K562 (cell line): ENCODE measurements around the gene RTL10. TPM values are rescaled to one million over a fixed set of nuclear protein-coding genes. Genes with fewer than 3 reads are reported as not detected.

ENCODE experiments used
- ETV1 ChIP-seq: fragments of 450-650 bp; conservative IDR thresholded peaks from 2 replicates; pipeline ENCODE4 v1.6.1; 2016; ENCODE audit warnings: missing genetic modification characterization, control low read depth, low read depth, missing compliant biosample characterization
- POLR2B ChIP-seq: fragments of 450-650 bp; IDR thresholded peaks from 2 replicates; pipeline ENCODE4 v1.6.1; 2018; ENCODE audit warnings: low read depth; ENCODE audit not compliant: partially characterized antibody
- RBM39 ChIP-seq: fragments of 200-400 bp; formaldehyde crosslinking; optimal IDR thresholded peaks from 2 replicates; pipeline ENCODE3; 2018; ENCODE audit warnings: low read depth, low read length
- polyA plus RNA-seq, 8 experiments: library from polyadenylated mRNA; depleted of rRNA in 4 of 8; stranded (reverse) in 5 of 8; unstranded in 3 of 8; fragments of >200 nt; fragmentation: Nextera tagmentation in 2 of 8; fragmentation: Illumina TruSeq in 1 of 8; extraction: Ambion mirVana in 2 of 8; extraction: Trizol in 1 of 8; gene quantifications; 2 replicates each; pipeline versions ENCODE4 v1.2.1 to v1.2.3, GENCODE V29; 2011 to 2014; ENCODE audit warnings: inconsistent platforms in 1 of 8, missing spikeins in 1 of 8
- total RNA-seq, 7 experiments: library from RNA; depleted of rRNA in 6 of 7; stranded (reverse); fragments of >200 nt in 6 of 7; fragmentation: Illumina TruSeq in 2 of 7; extraction: Trizol in 2 of 7; gene quantifications; 2 replicates each; pipeline versions ENCODE4 v1.2.1 to v1.2.3, GENCODE V29; 2011 to 2021; ENCODE audit warnings: low replicate concordance in 1 of 7
- TF ChIP-seq, protein P1 (sequence below), 2 experiments: fragments of 450-650 bp; formaldehyde crosslinking in 1 of 2; IDR thresholded peaks; 2 replicates each; pipeline versions ENCODE4 v1.4.0 to v1.6.1; 2014 to 2020; ENCODE audit warnings: mild to moderate bottlenecking in 2 of 2, borderline replicate concordance in 1 of 2, low read depth in 1 of 2
- TF ChIP-seq, protein P2 (sequence below): IDR thresholded peaks from 2 replicates; pipeline ENCODE4 v1.6.1; 2016; ENCODE audit warnings: missing genetic modification characterization, missing compliant biosample characterization
- TF ChIP-seq, protein P3 (sequence below), 2 experiments: fragments of 250-450 bp in 1 of 2; fragments of 450-650 bp in 1 of 2; sonication (Bioruptor Pico) in 1 of 2; IDR thresholded peaks; 2 replicates each; pipeline versions ENCODE4 v1.6.1 to v1.8.0; 2016 to 2021; ENCODE audit warnings: mild to moderate bottlenecking in 2 of 2, moderate library complexity in 2 of 2, missing compliant biosample characterization in 1 of 2, missing genetic modification characterization in 1 of 2

The RTL10 gene
- total and polyA plus RNA-seq, 9 of the 15 experiments (the other 6 are each of a cell fraction or from before 2014, with no cell fraction given), result 19.8 to 75.5 (median 32.5) TPM

DNA sequence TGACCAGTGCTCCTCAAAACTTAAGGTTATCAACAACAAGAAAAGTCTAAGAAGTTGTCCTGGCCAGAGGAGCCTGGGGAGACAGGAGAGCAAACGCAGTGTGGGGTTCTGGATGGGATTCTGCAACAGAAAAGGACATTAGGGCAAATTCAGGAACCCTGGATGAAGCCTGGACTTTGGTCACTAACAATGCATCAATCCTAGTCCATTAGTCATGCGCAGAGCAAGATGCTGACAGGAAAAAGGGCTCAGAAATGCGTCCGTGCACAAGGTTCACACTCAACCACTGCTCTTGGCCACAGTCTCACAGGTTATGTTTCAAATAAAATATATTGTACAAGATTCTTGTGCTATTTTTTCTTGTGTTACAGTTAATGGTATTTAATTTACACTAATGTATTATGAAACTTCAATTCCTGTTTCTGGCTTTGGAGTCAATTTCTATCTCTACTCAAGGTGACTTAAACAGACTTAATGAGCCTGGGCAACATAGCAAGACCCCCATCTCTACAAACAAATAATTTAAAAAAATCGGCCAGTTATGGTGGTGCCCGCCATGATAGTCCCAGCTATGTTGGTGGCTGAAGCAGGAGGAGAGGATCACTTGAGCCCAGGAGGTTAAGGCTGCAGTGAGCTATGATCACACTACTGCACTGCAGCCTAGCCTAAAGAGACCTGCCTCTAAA, 13.6 kb downstream of the RTL10 start (continued):
- TF ChIP-seq, protein P1, sequence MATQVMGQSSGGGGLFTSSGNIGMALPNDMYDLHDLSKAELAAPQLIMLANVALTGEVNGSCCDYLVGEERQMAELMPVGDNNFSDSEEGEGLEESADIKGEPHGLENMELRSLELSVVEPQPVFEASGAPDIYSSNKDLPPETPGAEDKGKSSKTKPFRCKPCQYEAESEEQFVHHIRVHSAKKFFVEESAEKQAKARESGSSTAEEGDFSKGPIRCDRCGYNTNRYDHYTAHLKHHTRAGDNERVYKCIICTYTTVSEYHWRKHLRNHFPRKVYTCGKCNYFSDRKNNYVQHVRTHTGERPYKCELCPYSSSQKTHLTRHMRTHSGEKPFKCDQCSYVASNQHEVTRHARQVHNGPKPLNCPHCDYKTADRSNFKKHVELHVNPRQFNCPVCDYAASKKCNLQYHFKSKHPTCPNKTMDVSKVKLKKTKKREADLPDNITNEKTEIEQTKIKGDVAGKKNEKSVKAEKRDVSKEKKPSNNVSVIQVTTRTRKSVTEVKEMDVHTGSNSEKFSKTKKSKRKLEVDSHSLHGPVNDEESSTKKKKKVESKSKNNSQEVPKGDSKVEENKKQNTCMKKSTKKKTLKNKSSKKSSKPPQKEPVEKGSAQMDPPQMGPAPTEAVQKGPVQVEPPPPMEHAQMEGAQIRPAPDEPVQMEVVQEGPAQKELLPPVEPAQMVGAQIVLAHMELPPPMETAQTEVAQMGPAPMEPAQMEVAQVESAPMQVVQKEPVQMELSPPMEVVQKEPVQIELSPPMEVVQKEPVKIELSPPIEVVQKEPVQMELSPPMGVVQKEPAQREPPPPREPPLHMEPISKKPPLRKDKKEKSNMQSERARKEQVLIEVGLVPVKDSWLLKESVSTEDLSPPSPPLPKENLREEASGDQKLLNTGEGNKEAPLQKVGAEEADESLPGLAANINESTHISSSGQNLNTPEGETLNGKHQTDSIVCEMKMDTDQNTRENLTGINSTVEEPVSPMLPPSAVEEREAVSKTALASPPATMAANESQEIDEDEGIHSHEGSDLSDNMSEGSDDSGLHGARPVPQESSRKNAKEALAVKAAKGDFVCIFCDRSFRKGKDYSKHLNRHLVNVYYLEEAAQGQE (IDR thresholded peaks at IDR 0.05; ENCODE audit: borderline replicate concordance), result no peak
- TF ChIP-seq, protein P1 (CRISPR knock-in tag; IDR thresholded peaks at IDR 0.05; ENCODE audit: low read depth), result no peak
- TF ChIP-seq ETV1 (tag) (peak; percentile 19; the same call in 1 of the 2 replicates), RBM39 (no peak), POLR2B (no peak)
- TF ChIP-seq, protein P2, sequence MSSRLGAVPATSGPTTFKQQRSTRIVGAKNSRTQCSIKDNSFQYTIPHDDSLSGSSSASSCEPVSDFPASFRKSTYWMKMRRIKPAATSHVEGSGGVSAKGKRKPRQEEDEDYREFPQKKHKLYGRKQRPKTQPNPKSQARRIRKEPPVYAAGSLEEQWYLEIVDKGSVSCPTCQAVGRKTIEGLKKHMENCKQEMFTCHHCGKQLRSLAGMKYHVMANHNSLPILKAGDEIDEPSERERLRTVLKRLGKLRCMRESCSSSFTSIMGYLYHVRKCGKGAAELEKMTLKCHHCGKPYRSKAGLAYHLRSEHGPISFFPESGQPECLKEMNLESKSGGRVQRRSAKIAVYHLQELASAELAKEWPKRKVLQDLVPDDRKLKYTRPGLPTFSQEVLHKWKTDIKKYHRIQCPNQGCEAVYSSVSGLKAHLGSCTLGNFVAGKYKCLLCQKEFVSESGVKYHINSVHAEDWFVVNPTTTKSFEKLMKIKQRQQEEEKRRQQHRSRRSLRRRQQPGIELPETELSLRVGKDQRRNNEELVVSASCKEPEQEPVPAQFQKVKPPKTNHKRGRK (tag), result no peak
- TF ChIP-seq, protein P3, sequence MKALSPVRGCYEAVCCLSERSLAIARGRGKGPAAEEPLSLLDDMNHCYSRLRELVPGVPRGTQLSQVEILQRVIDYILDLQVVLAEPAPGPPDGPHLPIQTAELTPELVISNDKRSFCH (CRISPR knock-in tag; IDR thresholded peaks at IDR 0.05), result 0 out of 2 replicates have a peak, but pooled peaks have one; percentile 17
- TF ChIP-seq, protein P3 (tag; IDR thresholded peaks at IDR 0.05), result no peak
